ENCODE measurements around the gene FCN1. TPM values are rescaled to one million over a fixed set of nuclear protein-coding genes. Genes with fewer than 3 reads are reported as not detected.
A peak's percentile ranks its signal among the peaks of the same experiment; 100 is the strongest.

FCN1 gene
- total and polyA plus RNA-seq, 10 of the 15 experiments (the other 5 are each of a cell fraction or from before 2014, with no cell fraction given), result 0.08 TPM; not detected in 9

- no peak for TF ChIP-seq E2F4 (IDR thresholded peaks at IDR 0.05; ENCODE audit: low read depth, low read length)
- TF ChIP-seq KAT2A (conservative IDR thresholded peaks at IDR 0.05; ENCODE audit: control insufficient read depth, low read depth, low read length), result no peak
- TF ChIP-seq ZNF592 (IDR thresholded peaks at IDR 0.05), result no peak
- no peak for TF ChIP-seq ESRRA (IDR thresholded peaks at IDR 0.05; ENCODE audit: low read length)
- no peak for TF ChIP-seq TBL1XR1 (IDR thresholded peaks at IDR 0.05; ENCODE audit: low read depth, low read length)
- TF ChIP-seq TCF7 (IDR thresholded peaks at IDR 0.05; ENCODE audit: borderline replicate concordance), result no peak
- TF ChIP-seq ZNF384 (IDR thresholded peaks at IDR 0.05; ENCODE audit: borderline replicate concordance, low read depth, low read length), result no peak
- TF ChIP-seq NFXL1 (IDR thresholded peaks at IDR 0.05; ENCODE audit: borderline replicate concordance), result no peak
- TF ChIP-seq KDM1A (IDR thresholded peaks at IDR 0.05; ENCODE audit: borderline replicate concordance), result no peak
- no peak for TF ChIP-seq EP300 (IDR thresholded peaks at IDR 0.05; ENCODE audit: borderline replicate concordance in 1 of 2, control insufficient read depth in 1 of 2, low read depth in 2 of 2, low read length in 2 of 2)
- TF ChIP-seq CREM (IDR thresholded peaks at IDR 0.05; ENCODE audit: low read depth), result no peak
- DNase-seq (ENCODE audit: low read depth, low spot score) (no peak), FAIRE-seq (no peak), ATAC-seq (no peak)
- Histone ChIP-seq H3K27ac (ENCODE audit: control insufficient read depth, insufficient read depth) (peak overlapping the region; percentile 55), H3K79me2 (ENCODE audit: control insufficient read depth, insufficient read depth, low read length) (peaks cover 18% of the 10 kb centered on the region), H3K27me3 (replicated peaks in 1 of 2; ENCODE audit: control insufficient read depth in 2 of 2, insufficient read depth in 2 of 2, low read length in 1 of 2) (no peaks in the 10 kb centered on the region), H3K9me3 (replicated peaks; ENCODE audit: control insufficient read depth, insufficient read depth, low read length) (no peaks in the 10 kb centered on the region), H3K4me2 (ENCODE audit: control insufficient read depth, insufficient read depth) (peak overlapping the region; percentile 91), H3K9ac (ENCODE audit: control insufficient read depth, insufficient read depth, low read length) (peak overlapping the region; percentile 24; the same call in 1 of the 2 replicates), H3K4me3 (peak overlapping the region; percentile 66; the same call in 1 of the 2 replicates), H2AFZ (ENCODE audit: control insufficient read depth, low read depth, low read length) (no peak overlapping the region), H3K36me3 (ENCODE audit: control insufficient read depth in 2 of 2, insufficient read depth in 2 of 2, low read length in 1 of 2) (no peaks in the 10 kb centered on the region), H4K20me1 (ENCODE audit: control insufficient read depth, insufficient read depth) (no peaks in the 10 kb centered on the region), H3K4me1 (ENCODE audit: control insufficient read depth, insufficient read depth, low read length) (peaks cover 87% of the 10 kb centered on the region)
- SMC1A ChIA-PET (ENCODE audit: uncharacterized antibody, unreplicated experiment), result interaction anchor here (0.7 to 4.1 kb wide), 2 partner anchors 75 to 1602 kb away, joined by 3 to 15 read pairs; no protein-coding TSS in a partner anchor
- POLR2A ChIA-PET, result no interaction called here
- intact Hi-C loops (cut with micrococcal nuclease; ENCODE audit: unreplicated experiment), result no loop called here
- RAD21 ChIA-PET (ENCODE audit: unreplicated experiment), result interaction anchor here (0.7 kb wide), 1 partner anchor 19 kb away, joined by 3 read pairs; no protein-coding TSS in a partner anchor
- CTCF ChIA-PET, result interaction anchor here (1.0 to 1.4 kb wide), 2 partner anchors 50 to 75 kb away, joined by 3 to 5 read pairs; no protein-coding TSS in a partner anchor
- in situ Hi-C loops (cut with MboI), result no loop called here
- 31% methylated on average over 9 of the region's 10 CpGs for WGBS (ENCODE audit: insufficient coverage, insufficient replicate concordance, low lambda C conversion rate, missing lambda C conversion rate)
- no TSS peak for BruUV-seq (replicated peaks)
These were observed 15.5 kb upstream of the FCN1 start for GRCh38 chr9:134933076-134933659.

All from GM12878 (cell line).